Erythroblast (primary cell): ENCODE measurements around the gene GREB1.

Source experiments
- GATA1 ChIP-seq: IDR thresholded peaks from 2 replicates; pipeline ENCODE4 v1.6.1; 2011; ENCODE audit warnings: low read depth, mild to moderate bottlenecking, control low read depth, low read length, moderate library complexity
- POLR2A ChIP-seq: IDR thresholded peaks from 2 replicates; pipeline ENCODE4 v1.6.1; 2011; ENCODE audit warnings: mild to moderate bottlenecking, low read length

DNA sequence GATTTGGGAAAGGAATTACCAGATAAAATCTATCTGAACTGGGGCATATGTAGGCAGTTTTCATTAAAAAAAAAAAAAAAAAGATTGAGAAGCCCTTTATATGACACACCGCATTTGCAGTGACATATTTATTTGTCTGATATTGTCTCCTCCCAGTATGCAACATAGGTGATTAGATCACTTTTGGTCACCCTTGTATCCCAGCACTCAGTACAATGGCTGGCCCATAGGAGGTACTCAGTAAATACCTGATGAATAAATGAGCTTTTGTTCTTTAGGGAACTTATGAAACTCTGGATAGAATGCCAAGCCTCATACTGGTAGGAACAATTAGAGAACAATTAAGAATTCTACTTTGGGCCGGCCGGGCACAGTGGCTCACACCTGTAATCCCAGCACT lies 45.0 kb upstream of the GREB1 start:
- no peak for TF ChIP-seq POLR2A
- no peak for TF ChIP-seq GATA1
